HT1080 (cell line): Measurements from ENCODE around the gene FAM216B. TPM values are rescaled to one million over a fixed set of nuclear protein-coding genes. Genes with fewer than 3 reads are reported as not detected.
"Not testable (repeated sequence)": the region's sequence is repeated elsewhere in the genome, so short reads cannot be mapped to it uniquely, and the experiment has no call there.

ENCODE experiments used
- DNase-seq: peaks from one replicate; pipeline ENCODE4 v3.0.0-alpha.2; 2015; ENCODE audit warnings: low read depth
- total RNA-seq: library from RNA; depleted of rRNA; stranded (reverse); fragments of >200 nt; shearing (Covaris generic); gene quantifications from 2 replicates; pipeline ENCODE4 v1.2.3, GENCODE V29; 2014

The FAM216B gene
- total RNA-seq, 1 experiment from 2014 or later, result not detected

DNA sequence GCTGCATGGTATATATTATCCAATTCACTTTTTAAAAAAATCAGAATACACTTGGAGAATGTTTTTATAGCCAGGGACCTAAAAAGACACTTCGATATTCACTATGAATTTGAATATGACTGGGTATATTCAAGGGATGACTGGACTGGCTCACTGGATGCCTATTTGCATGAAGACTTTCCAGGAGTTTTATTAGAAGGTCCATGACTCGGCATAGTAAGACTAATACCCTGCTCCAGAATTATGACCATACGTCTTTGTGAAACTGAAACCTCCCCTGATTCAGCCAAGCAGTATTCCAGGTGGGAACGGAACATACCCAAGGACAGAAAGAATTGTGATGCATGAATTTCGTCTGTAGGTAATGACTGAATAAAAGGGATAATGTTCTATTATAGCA lies 3.9 kb upstream of the FAM216B start:
- DNase-seq, result no peak

DNA sequence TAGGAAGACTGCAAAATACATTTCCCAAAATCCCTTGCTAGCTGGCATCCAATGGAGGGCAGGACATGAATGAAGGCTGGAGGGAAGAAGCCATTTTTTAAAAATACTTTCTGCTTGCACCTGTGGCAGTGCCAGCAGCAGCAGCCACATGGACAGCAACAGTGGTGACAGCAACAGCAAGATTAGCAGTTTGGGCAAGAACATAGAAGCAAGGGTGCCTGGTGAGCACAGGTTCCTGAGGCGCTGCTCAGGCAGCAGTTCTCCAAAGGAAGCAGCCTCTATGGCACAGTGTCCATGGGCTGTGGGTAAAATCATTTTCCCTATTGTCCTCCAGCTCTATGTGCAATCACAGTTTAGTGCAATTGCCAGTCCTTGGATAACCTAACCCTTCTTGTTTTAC lies 1.3 kb upstream of the FAM216B start:
- no peak for DNase-seq

DNA sequence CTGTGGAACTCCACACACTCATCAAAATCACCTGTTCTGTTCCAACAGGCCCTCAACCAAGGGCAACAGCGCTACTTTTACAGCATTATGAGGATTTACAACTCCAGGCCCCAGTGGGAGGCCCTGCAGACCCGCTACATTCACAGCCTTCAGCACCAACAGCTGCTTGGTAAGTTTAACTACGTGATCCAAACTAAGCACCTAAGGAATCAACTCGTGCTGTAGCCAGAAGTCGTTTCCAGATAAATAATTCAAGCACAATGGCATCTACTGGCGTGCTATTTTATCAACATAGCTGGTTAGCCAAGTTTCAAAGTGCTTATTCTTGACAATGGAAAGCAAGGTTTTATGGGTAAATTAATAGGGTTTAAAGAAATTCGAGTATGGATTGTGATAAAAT lies 5.3 kb downstream of the FAM216B start:
- no peak for DNase-seq

- no peak for DNase-seq
Measured at GRCh38 chr13:42788601-42789000, 7.2 kb downstream of the FAM216B start.

DNA sequence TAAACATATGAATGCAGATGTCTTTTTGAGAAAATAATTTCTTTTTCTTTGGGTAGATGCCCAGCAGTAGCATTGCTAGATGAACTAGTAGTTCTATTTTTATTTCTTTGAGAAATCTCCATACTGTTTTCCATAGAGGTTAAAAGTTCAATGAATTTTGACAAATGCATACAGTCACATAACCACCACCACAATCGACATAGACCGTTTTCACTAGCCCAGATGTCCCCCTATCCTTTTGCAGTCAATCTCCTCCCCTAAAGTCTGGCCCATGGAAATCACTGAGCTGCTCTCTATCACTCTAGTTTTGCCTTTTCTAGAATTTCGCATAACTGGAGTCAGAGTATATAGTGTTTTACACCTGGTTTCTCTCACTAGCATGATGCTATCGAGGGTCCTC lies 10.8 kb downstream of the FAM216B start:
- DNase-seq, result no peak

- no peak for DNase-seq
Measured at GRCh38 chr13:42794577-42795275, 13.3 kb downstream of the FAM216B start.

- DNase-seq, result no peak
Measured at GRCh38 chr13:42795666-42796065, 14.3 kb downstream of the FAM216B start.

GRCh38 chr13:42796747-42797356 lies 15.5 kb downstream of the FAM216B start:
- DNase-seq, result no peak

DNA sequence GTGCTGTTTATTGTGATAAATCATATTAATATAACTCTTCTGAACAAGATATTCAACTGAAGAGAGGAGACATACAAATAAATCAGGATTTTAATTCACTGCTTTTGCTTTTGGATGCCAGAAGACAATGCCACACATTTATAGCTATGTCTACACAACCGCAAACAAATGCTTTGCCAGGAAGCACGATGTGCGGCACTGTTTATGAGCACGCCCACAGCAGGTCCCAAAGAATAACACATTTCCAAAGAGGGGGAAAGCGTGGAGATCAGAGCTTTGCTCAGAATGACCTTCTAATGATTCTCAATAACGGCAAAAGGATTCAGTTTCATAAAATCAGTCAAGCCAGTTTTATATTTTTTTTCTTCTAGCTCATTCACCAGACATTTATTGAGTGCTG lies 16.7 kb downstream of the FAM216B start:
- DNase-seq, result no peak

DNA sequence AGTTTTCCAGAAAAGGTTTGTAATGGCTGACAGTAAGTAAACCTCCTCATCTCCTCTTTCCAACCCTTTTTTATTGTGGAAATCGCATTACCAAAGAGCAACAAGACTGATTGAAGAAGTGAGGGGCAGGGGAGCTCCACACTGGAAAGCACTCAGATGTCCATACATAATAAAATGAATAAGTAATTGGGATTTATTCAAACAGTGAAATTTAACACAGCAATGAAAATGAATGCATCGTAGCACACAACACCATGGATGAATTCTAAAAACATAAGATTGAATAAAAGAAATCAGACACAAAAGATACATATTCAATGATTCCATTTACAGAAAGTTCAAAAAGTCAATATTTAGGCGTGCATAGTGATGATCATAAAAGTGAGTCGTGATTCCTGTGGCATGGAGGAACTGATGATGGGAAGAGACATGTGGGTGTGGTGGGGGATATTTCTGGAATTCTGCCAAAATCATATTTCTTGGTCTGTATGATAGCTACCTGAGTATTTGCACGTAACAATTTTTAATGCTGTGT lies 18.8 kb downstream of the FAM216B start:
- no peak for DNase-seq

DNA sequence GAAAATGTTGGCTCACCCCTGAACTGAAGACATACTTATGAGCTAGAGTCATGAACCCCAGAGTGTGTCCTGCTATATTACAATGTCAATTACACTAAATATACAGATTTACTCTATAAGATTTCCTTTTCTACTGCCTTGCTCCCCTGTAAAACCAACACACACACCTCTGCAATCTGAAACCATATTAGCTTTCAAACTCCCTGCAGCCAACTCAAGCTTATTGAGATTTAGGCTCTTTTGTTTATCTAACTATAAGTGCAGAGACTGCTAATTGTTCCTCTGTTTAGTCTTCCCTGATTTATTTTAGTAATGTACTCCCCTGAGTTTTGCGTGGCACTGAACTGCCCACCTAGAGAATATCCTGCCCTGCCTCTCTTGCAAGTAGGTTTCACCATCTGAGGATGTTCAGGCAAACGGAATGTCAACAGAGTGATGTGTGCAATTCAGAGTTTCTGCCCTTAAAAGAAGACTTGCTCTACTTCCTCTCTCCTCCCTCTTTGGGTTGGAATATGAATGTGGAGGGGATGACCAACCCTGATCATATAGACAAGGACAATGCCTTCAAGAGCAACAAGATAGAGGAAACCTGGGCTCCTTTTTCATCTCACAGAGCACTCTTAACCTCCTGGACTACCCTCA lies 22.3 kb downstream of the FAM216B start:
- DNase-seq, result peak; percentile 43

DNA sequence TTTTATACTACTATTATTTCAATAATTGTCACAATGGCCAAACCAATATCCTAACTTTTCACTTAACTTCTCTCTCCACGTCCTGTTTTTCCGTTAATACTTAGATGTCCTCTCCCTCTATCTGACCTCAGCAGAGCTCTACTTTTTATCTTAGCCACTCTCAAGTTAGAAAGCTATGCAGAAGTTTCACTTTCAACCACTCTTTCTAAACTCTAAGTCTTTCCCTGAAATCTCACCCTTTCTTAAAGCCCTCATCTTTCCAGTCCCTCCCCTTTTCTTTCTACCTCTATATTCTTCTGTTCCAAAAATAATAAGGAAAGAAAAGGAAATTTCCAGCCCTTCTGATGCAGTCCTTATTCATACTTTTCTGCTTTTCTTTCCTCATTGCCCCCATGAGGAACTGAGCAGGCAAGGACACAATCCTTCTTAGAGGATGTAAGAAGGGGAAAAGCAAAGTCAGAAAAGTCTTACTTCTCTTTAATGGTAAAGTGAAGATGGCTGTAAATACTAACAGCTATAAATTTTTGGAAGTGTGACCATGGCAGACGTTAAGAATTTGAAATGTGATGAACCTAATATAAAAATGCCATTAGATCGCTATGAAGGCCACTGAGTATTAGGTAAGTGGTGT lies 23.0 kb downstream of the FAM216B start:
- DNase-seq, result no peak

- peak; percentile 69 for DNase-seq
Measured at GRCh38 chr13:42807241-42807640, 25.9 kb downstream of the FAM216B start.

GRCh38 chr13:42807866-42808265 lies 26.5 kb downstream of the FAM216B start:
- peak; percentile 88 for DNase-seq

DNA sequence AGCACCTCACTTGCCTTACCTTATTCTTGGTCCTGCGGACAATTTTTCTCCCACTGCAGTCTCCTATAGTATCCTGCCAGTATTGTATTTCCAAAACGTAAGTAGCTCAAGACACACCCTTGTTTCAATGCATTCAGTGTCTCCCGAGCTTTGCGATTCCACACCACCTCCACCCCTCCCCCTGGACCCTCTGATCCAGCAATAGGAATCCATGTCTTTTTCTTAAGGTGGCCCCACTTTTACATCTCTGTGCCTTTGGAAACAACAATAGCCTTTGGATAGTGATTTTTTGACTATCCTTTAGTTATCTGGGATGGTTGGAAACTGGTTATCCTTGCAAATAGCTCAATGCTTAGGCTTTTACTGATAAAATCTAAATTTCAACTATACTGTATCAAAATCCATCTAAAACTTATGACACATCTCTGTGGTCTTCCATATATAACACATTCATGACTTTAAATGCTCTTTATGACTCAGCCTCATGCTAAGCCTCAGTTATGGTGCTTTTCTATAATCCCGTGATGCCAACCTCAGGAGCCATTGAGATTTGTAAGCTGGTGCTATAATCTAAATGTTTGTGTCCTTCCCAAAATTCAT lies 27.1 kb downstream of the FAM216B start:
- peak; percentile 62 for DNase-seq

DNA sequence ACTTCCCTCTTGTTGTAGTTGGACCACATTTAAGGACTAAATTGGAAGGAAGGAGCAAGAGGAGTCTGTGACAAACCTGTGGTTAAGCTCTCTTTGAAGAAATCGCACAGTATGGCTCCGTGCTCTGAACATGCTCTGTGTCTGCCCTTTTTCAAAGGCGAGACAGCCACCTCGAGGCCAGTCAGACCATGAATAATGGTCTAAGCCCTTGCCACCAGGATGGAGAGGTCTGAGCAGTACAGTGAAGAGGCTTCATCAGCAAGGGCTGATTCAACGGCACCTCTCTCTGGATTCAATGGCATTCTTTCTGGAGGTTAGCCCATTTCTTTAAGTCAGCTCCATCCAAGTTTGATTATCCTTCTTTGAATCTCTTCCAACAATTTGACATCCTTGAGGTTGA lies 30.9 kb downstream of the FAM216B start:
- DNase-seq, result peak; percentile 38

DNA sequence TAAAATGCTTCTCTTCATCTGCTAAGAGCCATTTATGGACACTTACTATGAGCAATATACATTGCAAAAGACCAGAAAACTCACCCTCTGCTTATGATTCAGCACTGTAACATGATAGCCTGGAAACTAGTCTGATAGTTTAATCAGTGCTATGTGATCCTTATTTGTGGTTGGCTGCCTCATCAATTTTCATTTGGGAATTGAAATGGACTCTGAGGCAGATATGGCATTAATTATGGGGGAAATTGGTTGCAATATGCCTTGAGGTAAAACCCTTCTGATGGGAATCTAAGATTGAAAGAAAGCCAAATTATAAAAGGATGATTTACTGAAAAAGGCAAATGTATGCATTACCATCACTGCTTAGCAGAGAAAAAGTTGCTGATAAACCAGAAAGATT lies 33.5 kb downstream of the FAM216B start:
- DNase-seq, result peak; percentile 80

DNA sequence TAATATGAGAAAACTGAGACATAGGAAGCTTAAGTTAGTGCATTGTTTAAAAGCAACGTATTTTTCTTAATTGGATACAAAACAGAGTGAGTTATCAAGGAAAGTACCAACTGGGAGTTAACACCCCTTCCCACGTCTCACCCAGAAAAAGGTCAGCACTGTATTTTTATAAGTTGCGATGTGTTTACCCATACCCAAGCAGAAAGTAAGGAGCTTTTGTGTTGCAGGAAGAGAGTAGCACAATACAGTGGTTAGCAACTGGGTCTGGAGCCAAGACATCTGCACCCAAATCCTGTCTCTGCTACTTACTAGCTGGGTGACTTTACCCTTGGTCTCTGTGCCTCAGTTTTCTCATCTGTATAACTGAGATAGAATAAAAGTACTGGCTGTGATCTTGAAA lies 34.3 kb downstream of the FAM216B start:
- DNase-seq, result no peak

DNA sequence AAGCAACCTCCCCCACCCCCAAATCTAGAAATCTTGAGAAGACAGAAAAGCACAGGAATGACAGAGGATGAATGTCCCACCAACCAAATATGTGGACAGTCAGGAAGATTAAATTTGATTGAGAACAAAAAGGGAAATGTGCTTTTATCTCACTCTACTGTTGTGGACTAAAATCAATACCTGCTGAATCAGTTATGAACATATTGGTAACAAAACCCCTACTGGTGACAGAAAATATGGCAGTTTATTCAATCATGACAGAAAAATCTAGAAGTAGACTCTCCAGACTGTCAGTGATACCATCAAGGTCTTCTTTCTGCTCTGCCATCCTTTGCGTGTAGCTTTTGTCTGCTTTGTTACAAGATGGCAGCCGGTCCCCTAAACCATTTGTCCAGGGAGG lies 35.2 kb downstream of the FAM216B start:
- DNase-seq, result no peak

- DNase-seq, result not testable (repeated sequence)
Measured at GRCh38 chr13:42819687-42820086, 38.3 kb downstream of the FAM216B start.

- no peak for DNase-seq
Measured at GRCh38 chr13:42820451-42820850, 39.1 kb downstream of the FAM216B start.

- peak; percentile 84 for DNase-seq
Measured at GRCh38 chr13:42821437-42821836, 40.1 kb downstream of the FAM216B start.
